ENCODE data around the gene HERC5.

Gene HERC5

GRCh38 chr4:88448889-88449288 lies 8.0 kb upstream of the HERC5 start:
- FAIRE-seq, result no peak

- no peak for FAIRE-seq
These were observed 7.6 kb upstream of the HERC5 start for GRCh38 chr4:88449290-88449689.

- FAIRE-seq, result no peak
These were observed 5.7 kb upstream of the HERC5 start for GRCh38 chr4:88451205-88451604.

GRCh38 chr4:88452912-88453311 lies 4.0 kb upstream of the HERC5 start:
- FAIRE-seq, result no peak

- no peak for FAIRE-seq
These were observed 586 bp downstream of the HERC5 start for GRCh38 chr4:88457307-88458103.

GRCh38 chr4:88458104-88458740 lies 1.3 kb downstream of the HERC5 start:
- FAIRE-seq, result no peak

- FAIRE-seq, result no peak
These were observed 8.8 kb downstream of the HERC5 start for GRCh38 chr4:88465653-88466192.

GRCh38 chr4:88467392-88467791 lies 10.5 kb downstream of the HERC5 start:
- FAIRE-seq, result no peak

GRCh38 chr4:88477229-88477860 lies 20.4 kb downstream of the HERC5 start:
- FAIRE-seq, result no peak

- no peak for FAIRE-seq
These were observed 21.3 kb downstream of the HERC5 start for GRCh38 chr4:88478247-88478646.

- no peak for FAIRE-seq
These were observed 24.6 kb downstream of the HERC5 start for GRCh38 chr4:88481537-88481936.

GRCh38 chr4:88489100-88489761 lies 32.3 kb downstream of the HERC5 start:
- FAIRE-seq, result no peak

GRCh38 chr4:88497859-88498409 lies 41.0 kb downstream of the HERC5 start:
- FAIRE-seq, result no peak

GRCh38 chr4:88503344-88503743 lies 46.4 kb downstream of the HERC5 start:
- FAIRE-seq, result no peak

GRCh38 chr4:88511236-88511635 lies 54.3 kb downstream of the HERC5 start:
- no peak for FAIRE-seq

- no peak for FAIRE-seq
These were observed 57.9 kb downstream of the HERC5 start for GRCh38 chr4:88514557-88515511.

GRCh38 chr4:88516746-88517145 lies 59.8 kb downstream of the HERC5 start:
- no peak for FAIRE-seq

- no peak for FAIRE-seq
These were observed 60.9 kb downstream of the HERC5 start for GRCh38 chr4:88517825-88518224.

- FAIRE-seq, result no peak
These were observed 62.0 kb downstream of the HERC5 start for GRCh38 chr4:88518911-88519310.

- no peak for FAIRE-seq
These were observed 65.9 kb downstream of the HERC5 start for GRCh38 chr4:88522702-88523324.

Measured in A204.1 (cell line).